ENCODE data around the gene TMEM50A. TPM values are rescaled to one million over a fixed set of nuclear protein-coding genes. Genes with fewer than 3 reads are reported as not detected.

The TMEM50A gene
- polyA plus RNA-seq, 3 donors from 2014 or later: 238 to 291 (median 240) TPM

Other genes starting within 250 kb of the TMEM50A start
- gene SYF2, start 105.8 kb upstream of the TMEM50A start, polyA plus RNA-seq: 10 to 100 TPM; 65.6 to 82.8 (median 75.9) TPM
- gene RSRP1, start 90.9 kb upstream of the TMEM50A start, polyA plus RNA-seq: 10 to 100 TPM; 23.9 to 70.1 (median 33.4) TPM
- gene RHD, start 65.8 kb upstream of the TMEM50A start, polyA plus RNA-seq: under 1 TPM; 0.19 to 0.26 (median 0.21) TPM
- gene RHCE, start 82.5 kb downstream of the TMEM50A start, polyA plus RNA-seq: not detected
- gene MACO1, start 92.6 kb downstream of the TMEM50A start, polyA plus RNA-seq: 1 to 10 TPM in 2 of 3 donors, under 1 TPM in 1; 0.45 to 5.2 (median 3.7) TPM
- 10 to 100 TPM; 46.5 to 81.5 (median 69.2) TPM for gene LDLRAP1, start 205.3 kb downstream of the TMEM50A start, polyA plus RNA-seq